Upper lobe of left lung (tissue), 6 donors: Measurements from ENCODE around the gene SELENOT. TPM values are rescaled to one million over a fixed set of nuclear protein-coding genes. Genes with fewer than 3 reads are reported as not detected.

Experiments used
- ATAC-seq, 2 donors: fragments of 200-7000 bp; cut with Tn5 transposase; one replicate each; pipeline ENCODE4 v1.9.1; 2022; ENCODE audit warnings: mild to moderate bottlenecking in 2 of 2, moderate library complexity in 2 of 2; ENCODE audit not compliant: low FRiP score in 2 of 2
- DNase-seq, 2 donors: peaks; one replicate each; pipeline ENCODE4 v3.0.0-alpha.2; 2019 to 2020
- H3K27ac ChIP-seq, 4 donors: fragments of 200-600 bp; sonication (generic); one replicate each; pipeline ENCODE4 v1.5.1; 2016 to 2019
- H3K27me3 ChIP-seq, 4 donors: fragments of 200-600 bp; sonication (generic); one replicate each; pipeline ENCODE4 v1.5.1; 2017 to 2019
- H3K36me3 ChIP-seq, 4 donors: fragments of 200-600 bp; sonication (generic); one replicate each; pipeline ENCODE4 v1.5.1; 2016 to 2019
- H3K4me1 ChIP-seq, 4 donors: fragments of 200-600 bp; sonication (generic); one replicate each; pipeline ENCODE4 v1.5.1; 2018 to 2019
- H3K4me3 ChIP-seq, 4 donors: fragments of 200-600 bp; sonication (generic); one replicate each; pipeline ENCODE4 v1.5.1; 2017 to 2019; ENCODE audit warnings: mild to moderate bottlenecking in 2 of 4, moderate library complexity in 1 of 4
- H3K9me3 ChIP-seq, 4 donors: fragments of 200-600 bp; sonication (generic); one replicate each; pipeline ENCODE4 v1.5.1; 2018 to 2019
- CTCF ChIP-seq, 6 experiments: fragments of 450-650 bp in 4 of 6; fragments of 200-600 bp in 2 of 6; sonication (generic) in 2 of 6; IDR thresholded peaks; one replicate each; pipeline ENCODE4 v1.5.1; 2016 to 2019; ENCODE audit warnings: antibody characterized with exemption in 6 of 6
- EP300 ChIP-seq, 4 donors: sonication (generic); formaldehyde crosslinking; IDR thresholded peaks; one replicate each; pipeline ENCODE4 v1.5.1; 2017; ENCODE audit warnings: antibody characterized with exemption in 4 of 4, control low read depth in 2 of 4
- POLR2A ChIP-seq, 4 donors: fragments of 450-650 bp; IDR thresholded peaks; one replicate each; pipeline ENCODE4 v1.5.1; 2016 to 2017; ENCODE audit warnings: antibody characterized with exemption in 4 of 4, mild to moderate bottlenecking in 2 of 4
- POLR2AphosphoS5 ChIP-seq, 2 donors: sonication (generic); formaldehyde crosslinking; IDR thresholded peaks; one replicate each; pipeline ENCODE4 v1.5.1; 2017; ENCODE audit warnings: antibody characterized with exemption in 2 of 2
- WGBS, 2 donors: methylation state at CpG; one replicate each; pipeline ENCODE4 v1.1.5; 2017 to 2018; 5-methylcytosine and 5-hydroxymethylcytosine counted together
- total RNA-seq, 6 donors: library from RNA; depleted of rRNA in 4 of 6; stranded (reverse); fragments of >200 nt in 4 of 6; gene quantifications; one replicate each; pipeline versions ENCODE4 v1.1.0 to v1.2.1, GENCODE V29; 2016 to 2021
- donor health status: DM: no; HTN: no; CAD: no; lungs with moderate emphysema.
- donor health status: DM: no; HTN: yes; CAD: no; lungs with severe emphysema.

The SELENOT gene
- total RNA-seq, 6 donors from 2014 or later, result 9.4 to 120 (median 90.2) TPM

- DNase-seq, result no peak
- Histone ChIP-seq H3K27me3 (no peaks in the 10 kb centered on the region), H3K4me1 (peaks cover 0 to 5% (median 3%) of the 10 kb centered on the region in 4 donors), H3K4me3 (no peak overlapping the region), H3K27ac (no peak overlapping the region), H3K9me3 (no peaks in the 10 kb centered on the region), H3K36me3 (no peaks in the 10 kb centered on the region)
- 96 to 98% methylated on average over 12 of the region's 12 CpGs for WGBS, 2 donors
- ATAC-seq, result no peak
- TF ChIP-seq EP300 (IDR thresholded peaks at IDR 0.05) (no peak), POLR2AphosphoS5 (IDR thresholded peaks at IDR 0.05) (no peak), CTCF (IDR thresholded peaks at IDR 0.05) (no peak), POLR2A (IDR thresholded peaks at IDR 0.05) (no peak)
Observed at GRCh38 chr3:150640256-150640655, 37.1 kb downstream of the SELENOT start.

DNA sequence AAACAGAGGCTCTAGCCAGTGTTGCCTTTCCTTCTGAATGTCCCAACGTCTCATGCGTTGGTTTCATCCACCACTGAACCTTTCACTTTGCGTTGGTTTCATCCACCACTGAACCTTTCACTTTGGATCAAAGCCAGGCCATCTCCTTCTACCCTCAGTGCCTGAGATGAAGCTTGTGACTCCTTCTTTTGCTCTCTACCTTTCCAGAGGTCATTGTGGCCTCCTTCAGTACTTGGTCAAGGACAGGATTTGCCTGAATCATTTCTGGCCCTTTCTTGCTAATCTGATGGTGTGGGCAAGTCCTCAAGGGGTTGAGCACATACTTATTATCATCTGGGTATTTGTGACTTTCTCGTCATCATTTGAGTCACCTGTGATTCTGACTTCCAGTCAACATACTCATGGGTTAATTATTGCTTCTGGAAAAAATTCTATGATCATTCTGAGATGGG, 50.0 kb downstream of the SELENOT start:
- Histone ChIP-seq H3K9me3 (no peaks in the 10 kb centered on the region), H3K27me3 (no peaks in the 10 kb centered on the region), H3K4me1 (no peaks in the 10 kb centered on the region), H3K36me3 (no peaks in the 10 kb centered on the region), H3K4me3 (no peak overlapping the region), H3K27ac (no peak overlapping the region)
- ATAC-seq (no peak), DNase-seq (no peak)
- WGBS, 2 donors, result 86 to 91% methylated on average over 4 of the region's 4 CpGs
- no peak for TF ChIP-seq CTCF (IDR thresholded peaks at IDR 0.05)
- TF ChIP-seq POLR2AphosphoS5 (IDR thresholded peaks at IDR 0.05), result no peak
- TF ChIP-seq POLR2A (IDR thresholded peaks at IDR 0.05), result no peak
- TF ChIP-seq EP300 (IDR thresholded peaks at IDR 0.05), result no peak

DNA sequence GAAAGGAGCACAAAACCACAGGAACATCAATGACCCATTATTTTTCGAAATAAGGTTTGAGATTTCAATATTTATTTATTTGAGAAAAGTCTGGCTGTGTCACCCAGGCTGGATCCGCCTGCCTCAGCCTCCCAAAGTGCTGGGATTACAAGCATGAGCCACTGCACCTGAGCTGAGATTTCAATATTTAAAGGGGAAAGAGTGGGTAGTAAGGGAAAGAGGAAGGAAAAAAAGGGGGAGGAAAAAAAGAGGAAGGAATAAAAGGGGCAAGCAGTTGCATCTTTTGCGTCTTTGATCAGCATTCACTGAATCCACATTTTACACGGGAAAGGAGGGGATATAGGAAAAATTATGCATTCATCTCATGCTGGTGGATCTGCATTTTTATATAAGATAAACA, 53.2 kb downstream of the SELENOT start:
- Histone ChIP-seq H3K27me3 (no peaks in the 10 kb centered on the region), H3K9me3 (no peaks in the 10 kb centered on the region), H3K4me1 (no peaks in the 10 kb centered on the region), H3K4me3 (no peak overlapping the region), H3K27ac (no peak overlapping the region), H3K36me3 (no peaks in the 10 kb centered on the region)
- ATAC-seq (no peak), DNase-seq (no peak)
- TF ChIP-seq EP300 (IDR thresholded peaks at IDR 0.05), result no peak
- WGBS, 2 donors, result 63 to 73% methylated on average over 4 of the region's 4 CpGs

GRCh38 chr3:150662410-150663200, 59.5 kb downstream of the SELENOT start:
- H3K4me1 ChIP-seq, result no peaks in the 10 kb centered on the region
- TF ChIP-seq CTCF (IDR thresholded peaks at IDR 0.05), result no peak
- no peak for TF ChIP-seq EP300 (IDR thresholded peaks at IDR 0.05)
- TF ChIP-seq POLR2AphosphoS5 (IDR thresholded peaks at IDR 0.05), result no peak
- no peak for TF ChIP-seq POLR2A (IDR thresholded peaks at IDR 0.05)
- no peaks in the 10 kb centered on the region for H3K9me3 ChIP-seq
- no peak overlapping the region for H3K4me3 ChIP-seq
- no peak for ATAC-seq
- H3K27ac ChIP-seq, result no peak overlapping the region
- H3K27me3 ChIP-seq, result no peaks in the 10 kb centered on the region
- 63 to 73% methylated on average over 7 of the region's 7 CpGs for WGBS, 2 donors
- no peak for DNase-seq
- H3K36me3 ChIP-seq, result no peaks in the 10 kb centered on the region

DNA sequence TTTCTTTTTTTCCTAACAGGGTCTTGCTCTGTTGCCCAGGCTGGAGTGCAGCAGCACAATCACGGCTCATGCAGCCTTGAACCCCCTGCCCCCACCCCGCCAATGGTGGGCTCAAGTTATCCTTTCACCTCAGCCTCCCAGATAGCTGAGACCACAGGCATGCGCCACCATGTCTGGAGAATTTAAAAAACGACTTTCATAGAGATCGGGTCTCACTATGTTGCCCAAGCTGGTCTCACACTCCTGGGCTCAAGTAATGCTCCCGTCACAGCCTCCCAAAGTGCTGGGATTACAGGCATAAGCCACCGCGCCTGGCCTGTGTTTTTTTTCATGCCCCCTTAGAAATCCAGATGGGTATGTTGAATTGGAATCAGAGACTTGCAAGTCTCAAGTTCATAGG, 60.3 kb downstream of the SELENOT start:
- Histone ChIP-seq H3K27me3 (no peaks in the 10 kb centered on the region), H3K36me3 (no peaks in the 10 kb centered on the region), H3K9me3 (no peaks in the 10 kb centered on the region), H3K4me3 (no peak overlapping the region), H3K27ac (no peak overlapping the region), H3K4me1 (no peaks in the 10 kb centered on the region)
- no peak for DNase-seq
- no peak for ATAC-seq
- 92 to 97% methylated on average over 8 of the region's 8 CpGs for WGBS, 2 donors
- no peak for TF ChIP-seq EP300 (IDR thresholded peaks at IDR 0.05)
- TF ChIP-seq CTCF (IDR thresholded peaks at IDR 0.05), result no peak
- TF ChIP-seq POLR2A (IDR thresholded peaks at IDR 0.05), result no peak
- no peak for TF ChIP-seq POLR2AphosphoS5 (IDR thresholded peaks at IDR 0.05)
